B cell (primary cell): ENCODE measurements around the gene NFAM1. TPM values are rescaled to one million over a fixed set of nuclear protein-coding genes. Genes with fewer than 3 reads are reported as not detected.

Experiments used
- ATAC-seq: fragments of 200-7000 bp; cut with Tn5 transposase; one replicate; pipeline ENCODE4 v1.10.0; 2021; ENCODE audit warnings: low read depth, mild to moderate bottlenecking, moderate number of reproducible peaks, moderate library complexity
- CTCF ChIA-PET: fragments of 350-600 bp; sonication (Branson Sonifier 250); formaldehyde crosslinking; loops from one replicate; lab custom pipeline; 2021; ENCODE audit warnings: antibody characterized with exemption, inconsistent platforms; lab: Charles Lee
- POLR2A ChIA-PET: fragments of 350-600 bp; sonication (Branson Sonifier 250); formaldehyde crosslinking; loops from one replicate; lab custom pipeline; 2021; ENCODE audit warnings: antibody characterized with exemption; lab: Charles Lee
- DNase-seq: peaks from one replicate; pipeline ENCODE4 v3.0.0; 2013
- H2AFZ ChIP-seq: 2 replicates; pipeline ENCODE4 v1.6.1; 2012; ENCODE audit warnings: mild to moderate bottlenecking, low read depth, low read length; ENCODE audit not compliant: insufficient read depth, poor library complexity, severe bottlenecking
- H3K27ac ChIP-seq, 2 donors: 1 replicate in 1 of 2; 2 replicates in 1 of 2; pipeline ENCODE4 v1.5.1; 2012 to 2013; ENCODE audit warnings: low read length in 2 of 2, mild to moderate bottlenecking in 2 of 2, moderate library complexity in 1 of 2
- H3K27me3 ChIP-seq, 4 experiments: fragments of 200-600 bp in 1 of 4; sonication (generic) in 1 of 4; replicated peaks in 1 of 4; 1 replicate in 2 of 4; 2 replicates in 2 of 4; pipeline versions ENCODE4 v1.6.1 to v1.7.0; 2013 to 2016; ENCODE audit warnings: low read length in 3 of 4, mild to moderate bottlenecking in 2 of 4, mixed read lengths in 1 of 4, moderate library complexity in 1 of 4; ENCODE audit not compliant: insufficient read depth in 4 of 4, control insufficient read depth in 3 of 4; ENCODE audit errors: control extremely low read depth in 1 of 4
- H3K36me3 ChIP-seq, 2 experiments: replicated peaks in 1 of 2; 1 replicate in 1 of 2; 2 replicates in 1 of 2; pipeline versions ENCODE4 v1.6.1 to v1.7.1; 2013; ENCODE audit warnings: low read length in 1 of 2; ENCODE audit not compliant: insufficient read depth in 2 of 2, control insufficient read depth in 1 of 2; ENCODE audit errors: control extremely low read depth in 1 of 2, extremely low read depth in 1 of 2
- H3K4me1 ChIP-seq, 2 donors: fragments of 200-600 bp in 1 of 2; sonication (generic) in 1 of 2; 1 replicate in 1 of 2; 2 replicates in 1 of 2; pipeline versions ENCODE4 v1.5.1 to v1.6.1; 2013 to 2017; ENCODE audit warnings: low read length in 2 of 2; ENCODE audit not compliant: control insufficient read depth in 2 of 2, insufficient read depth in 2 of 2
- H3K4me2 ChIP-seq: replicated peaks from 2 replicates; pipeline ENCODE3; 2012; ENCODE audit warnings: mild to moderate bottlenecking, low read depth, low read length; ENCODE audit not compliant: poor library complexity, severe bottlenecking
- H3K4me3 ChIP-seq, 5 experiments: fragments of 200-600 bp in 1 of 5; sonication (generic) in 1 of 5; 1 replicate in 3 of 5; 2 replicates in 2 of 5; pipeline versions ENCODE4 v1.5.1 to v1.7.0; 2011 to 2016; ENCODE audit warnings: low read length in 4 of 5, mild to moderate bottlenecking in 4 of 5, low read depth in 2 of 5, control low read depth in 1 of 5, moderate library complexity in 1 of 5; ENCODE audit not compliant: insufficient read depth in 1 of 5; ENCODE audit errors: control extremely low read depth in 1 of 5, extremely low read depth in 1 of 5
- H3K79me2 ChIP-seq: fragments of 200-600 bp; sonication (generic); one replicate; pipeline ENCODE4 v1.6.0; 2016; ENCODE audit warnings: low read length; ENCODE audit not compliant: control insufficient read depth, insufficient read depth
- H3K9ac ChIP-seq: fragments of 200-600 bp; sonication (generic); 2 replicates; pipeline ENCODE4 v1.6.1; 2017; ENCODE audit warnings: mild to moderate bottlenecking, low read length, moderate library complexity
- H3K9me3 ChIP-seq, 3 donors: one replicate each; pipeline versions ENCODE4 v1.6.1 to v1.7.1; 2013; ENCODE audit warnings: low read length in 2 of 3; ENCODE audit not compliant: control insufficient read depth in 2 of 3, insufficient read depth in 1 of 3; ENCODE audit errors: control extremely low read depth in 1 of 3
- H4K20me1 ChIP-seq: 2 replicates; pipeline ENCODE4 v1.6.0; 2012; ENCODE audit warnings: mild to moderate bottlenecking, low read length; ENCODE audit not compliant: insufficient read depth, control insufficient read depth, poor library complexity, severe bottlenecking
- H3K27ac Mint-ChIP-seq: one replicate; pipeline ENCODE4 v1.8.0; 2021; ENCODE audit warnings: mixed read lengths
- H3K27me3 Mint-ChIP-seq: one replicate; pipeline ENCODE4 v1.8.0; 2021; ENCODE audit warnings: mixed read lengths
- H3K4me1 Mint-ChIP-seq: one replicate; pipeline ENCODE4 v1.8.0; 2021; ENCODE audit warnings: mixed read lengths
- H3K4me3 Mint-ChIP-seq: one replicate; pipeline ENCODE4 v1.8.0; 2021; ENCODE audit warnings: mixed read lengths
- H3K9me3 Mint-ChIP-seq: one replicate; pipeline ENCODE4 v1.8.0; 2022; ENCODE audit warnings: mixed read lengths; ENCODE audit not compliant: insufficient read depth
- EZH2 ChIP-seq: IDR thresholded peaks from 2 replicates; pipeline ENCODE4 v1.6.1; 2012; ENCODE audit warnings: borderline replicate concordance, low read depth, mild to moderate bottlenecking, moderate library complexity, low read length; ENCODE audit not compliant: insufficient read depth, poor library complexity, severe bottlenecking
- WGBS: methylation state at CpG from one replicate; pipeline ENCODE4 v1.1.5; 2013; ENCODE audit warnings: missing lambda C conversion rate; ENCODE audit not compliant: insufficient coverage; 5-methylcytosine and 5-hydroxymethylcytosine counted together
- intact Hi-C: fragments of 100-400 bp; cut with micrococcal nuclease; formaldehyde crosslinking; loops from one replicate; pipeline ENCODE4 v1.10.0; 2022
- polyA plus RNA-seq: library from polyadenylated mRNA; depleted of rRNA; stranded (reverse); fragments of >200 nt; gene quantifications from 2 replicates; pipeline ENCODE4 v1.2.3, GENCODE V29; 2012
- total RNA-seq, 2 donors: library from RNA; stranded (reverse); fragments of 120-200 nt in 1 of 2; gene quantifications; 1 replicate in 1 of 2; 2 replicates in 1 of 2; pipeline versions ENCODE4 v1.2.3 to v1.2.4, GENCODE V29; 2013 to 2022
- TF ChIP-seq, protein P1 (sequence below): fragments of 200-600 bp; IDR thresholded peaks from one replicate; pipeline ENCODE4 v1.8.0; 2022; ENCODE audit warnings: antibody characterized with exemption, mild to moderate bottlenecking

Gene NFAM1
- total and polyA plus RNA-seq, 2 donors (not counting 1 experiment from before 2014, with no cell fraction given): 0.27 to 0.52 TPM

DNA sequence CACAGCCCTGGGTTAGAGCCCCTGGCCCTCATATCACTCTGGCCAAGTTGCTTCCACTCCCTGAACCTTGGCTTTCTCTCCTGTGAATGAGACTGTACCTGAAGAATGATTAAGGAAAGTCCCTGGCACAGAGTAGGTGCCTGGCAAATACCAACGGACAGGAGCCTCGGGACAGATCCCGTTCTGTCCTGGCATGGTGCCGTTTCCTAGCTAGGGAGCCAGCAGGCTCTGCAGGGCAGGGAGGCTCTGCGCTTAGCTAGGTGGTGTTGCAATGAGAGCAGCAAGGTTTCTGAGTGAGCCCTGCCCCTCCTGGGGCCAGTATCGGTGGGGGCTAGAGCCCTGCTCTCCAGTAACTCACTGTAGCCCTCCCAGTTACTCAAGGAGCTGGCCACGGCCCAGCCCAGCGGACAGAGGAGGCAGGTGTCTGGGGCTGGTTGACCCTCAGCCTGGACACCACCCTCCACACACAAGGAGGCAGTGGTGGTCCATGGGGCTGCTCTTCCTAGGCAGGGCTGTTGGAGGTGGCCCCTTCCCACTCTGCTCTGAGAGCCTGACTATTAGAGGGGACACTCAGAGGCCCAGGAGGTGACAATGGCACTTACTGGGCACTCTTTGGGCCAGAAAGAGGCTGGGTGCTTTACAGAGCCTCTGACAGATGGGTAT, 74.4 kb downstream of the NFAM1 start:
- Histone ChIP-seq H3K4me1 (peaks cover 8 to 12% of the 10 kb centered on the region in 2 donors), H3K9me3 (peaks cover 0 to 17% (median 3%) of the 10 kb centered on the region in 3 donors), H3K79me2 (no peaks in the 10 kb centered on the region), H3K4me2 (no peak overlapping the region), H3K27me3 (peaks cover 0 to 70% (median 19%) of the 10 kb centered on the region in 4 experiments), H3K9ac (no peak overlapping the region), H4K20me1 (no peaks in the 10 kb centered on the region), H2AFZ (no peak overlapping the region), H3K4me3 (no peak overlapping the region), H3K27ac (no peak overlapping the region), H3K36me3 (no peaks in the 10 kb centered on the region)
- Mint-ChIP-seq H3K27me3 (peaks cover 56% of the 10 kb centered on the region), H3K9me3 (no peaks in the 10 kb centered on the region), H3K4me1 (peaks cover 10% of the 10 kb centered on the region), H3K4me3 (no peak overlapping the region), H3K27ac (no peak overlapping the region)
- ATAC-seq (no peak), DNase-seq (no peak)
- ChIA-PET POLR2A (interaction anchor here (1.2 kb wide), 1 partner anchor 40 kb away, joined by 5 read pairs; no protein-coding TSS in a partner anchor), CTCF (no interaction called here)
- WGBS: 97% methylated on average over 5 of the region's 8 CpGs
- intact Hi-C loops: no loop called here
- TF ChIP-seq EZH2: no peak
- TF ChIP-seq, protein P1, sequence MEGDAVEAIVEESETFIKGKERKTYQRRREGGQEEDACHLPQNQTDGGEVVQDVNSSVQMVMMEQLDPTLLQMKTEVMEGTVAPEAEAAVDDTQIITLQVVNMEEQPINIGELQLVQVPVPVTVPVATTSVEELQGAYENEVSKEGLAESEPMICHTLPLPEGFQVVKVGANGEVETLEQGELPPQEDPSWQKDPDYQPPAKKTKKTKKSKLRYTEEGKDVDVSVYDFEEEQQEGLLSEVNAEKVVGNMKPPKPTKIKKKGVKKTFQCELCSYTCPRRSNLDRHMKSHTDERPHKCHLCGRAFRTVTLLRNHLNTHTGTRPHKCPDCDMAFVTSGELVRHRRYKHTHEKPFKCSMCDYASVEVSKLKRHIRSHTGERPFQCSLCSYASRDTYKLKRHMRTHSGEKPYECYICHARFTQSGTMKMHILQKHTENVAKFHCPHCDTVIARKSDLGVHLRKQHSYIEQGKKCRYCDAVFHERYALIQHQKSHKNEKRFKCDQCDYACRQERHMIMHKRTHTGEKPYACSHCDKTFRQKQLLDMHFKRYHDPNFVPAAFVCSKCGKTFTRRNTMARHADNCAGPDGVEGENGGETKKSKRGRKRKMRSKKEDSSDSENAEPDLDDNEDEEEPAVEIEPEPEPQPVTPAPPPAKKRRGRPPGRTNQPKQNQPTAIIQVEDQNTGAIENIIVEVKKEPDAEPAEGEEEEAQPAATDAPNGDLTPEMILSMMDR: no peak

DNA sequence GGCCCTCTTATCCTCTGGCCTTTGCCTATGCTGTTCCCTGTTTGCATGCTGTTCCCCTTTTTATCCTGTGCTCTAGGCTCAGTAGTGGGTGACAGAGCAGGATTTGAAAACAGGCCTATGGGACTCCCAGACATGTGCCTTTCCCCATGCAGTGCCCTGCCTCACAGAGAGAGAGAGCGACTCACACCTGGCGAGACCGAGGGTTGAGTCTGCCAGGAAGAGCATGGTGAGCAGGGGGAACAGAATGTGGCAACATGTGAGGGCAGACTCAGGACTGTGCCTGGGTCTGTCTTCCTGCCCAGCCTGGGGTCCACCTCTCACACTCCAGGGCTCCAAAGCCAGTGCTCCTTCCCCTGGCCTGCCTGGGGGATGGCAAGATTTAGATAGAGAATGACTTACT, 75.0 kb downstream of the NFAM1 start:
- 41% methylated on average over 3 of the region's 3 CpGs for WGBS
- H3K9ac ChIP-seq: no peak overlapping the region
- peaks cover 8 to 12% of the 10 kb centered on the region in 2 donors for H3K4me1 ChIP-seq
- TF ChIP-seq, protein P1: no peak
- TF ChIP-seq EZH2: no peak
- ChIA-PET POLR2A (interaction anchor here (1.0 to 1.2 kb wide), 2 partner anchors 40 to 42 kb away, joined by 3 to 5 read pairs; no protein-coding TSS in a partner anchor), CTCF (no interaction called here)
- Mint-ChIP-seq H3K9me3 (no peaks in the 10 kb centered on the region), H3K4me3 (no peak overlapping the region), H3K27ac (no peak overlapping the region), H3K4me1 (peaks cover 10% of the 10 kb centered on the region), H3K27me3 (peaks cover 52% of the 10 kb centered on the region)
- no peaks in the 10 kb centered on the region for H3K36me3 ChIP-seq
- H3K4me3 ChIP-seq: no peak overlapping the region
- no peak overlapping the region for H2AFZ ChIP-seq
- peaks cover 0 to 17% (median 3%) of the 10 kb centered on the region in 3 donors for H3K9me3 ChIP-seq
- peaks cover 0 to 69% (median 19%) of the 10 kb centered on the region in 4 experiments for H3K27me3 ChIP-seq
- DNase-seq (no peak), ATAC-seq (no peak)
- intact Hi-C loops: no loop called here
- H3K4me2 ChIP-seq: no peak overlapping the region
- H4K20me1 ChIP-seq: no peaks in the 10 kb centered on the region
- no peak overlapping the region for H3K27ac ChIP-seq
- no peaks in the 10 kb centered on the region for H3K79me2 ChIP-seq
